ENCODE results near the gene ELP2. TPM values are rescaled to one million over a fixed set of nuclear protein-coding genes. Genes with fewer than 3 reads are reported as not detected.

ELP2 gene
- total RNA-seq, 1 donor from 2014 or later: 89.9 TPM

- H3K4me3 Mint-ChIP-seq (ENCODE audit: unreplicated experiment): no peak overlapping the region
Measured at GRCh38 chr18:36132756-36133155, 3.1 kb downstream of the ELP2 start.

GRCh38 chr18:36135264-36135663, 5.6 kb downstream of the ELP2 start:
- H3K27ac Mint-ChIP-seq (ENCODE audit: unreplicated experiment): no peak overlapping the region
- no peak overlapping the region for H3K4me3 Mint-ChIP-seq (ENCODE audit: unreplicated experiment)
- no peak for TF ChIP-seq CTCF (IDR thresholded peaks at IDR 0.05)
- no peak for DNase-seq (ENCODE audit: extremely low spot score, unreplicated experiment)
- peaks cover 24% of the 10 kb centered on the region for H3K4me1 Mint-ChIP-seq (ENCODE audit: unreplicated experiment)
- peaks cover 30% of the 10 kb centered on the region for H3K36me3 Mint-ChIP-seq (ENCODE audit: unreplicated experiment)
- no peaks in the 10 kb centered on the region for H3K9me3 Mint-ChIP-seq (ENCODE audit: unreplicated experiment)
- H3K27me3 Mint-ChIP-seq (ENCODE audit: unreplicated experiment): no peaks in the 10 kb centered on the region

More at GRCh38 chr18:36132756-36133155, 3.1 kb downstream of the ELP2 start:
- no peak overlapping the region for H3K27ac Mint-ChIP-seq (ENCODE audit: unreplicated experiment)
- no peak for TF ChIP-seq CTCF (IDR thresholded peaks at IDR 0.05)
- no peaks in the 10 kb centered on the region for H3K27me3 Mint-ChIP-seq (ENCODE audit: unreplicated experiment)
- H3K36me3 Mint-ChIP-seq (ENCODE audit: unreplicated experiment): peaks cover 14% of the 10 kb centered on the region
- H3K4me1 Mint-ChIP-seq (ENCODE audit: unreplicated experiment): peaks cover 31% of the 10 kb centered on the region
- H3K9me3 Mint-ChIP-seq (ENCODE audit: unreplicated experiment): no peaks in the 10 kb centered on the region
- DNase-seq (ENCODE audit: extremely low spot score, unreplicated experiment): no peak

- no peak for TF ChIP-seq CTCF (IDR thresholded peaks at IDR 0.05)
- no peak for DNase-seq (ENCODE audit: extremely low spot score, unreplicated experiment)
- peaks cover 58% of the 10 kb centered on the region for H3K36me3 Mint-ChIP-seq (ENCODE audit: unreplicated experiment)
- no peaks in the 10 kb centered on the region for H3K4me1 Mint-ChIP-seq (ENCODE audit: unreplicated experiment)
- H3K4me3 Mint-ChIP-seq (ENCODE audit: unreplicated experiment): no peak overlapping the region
- no peaks in the 10 kb centered on the region for H3K27me3 Mint-ChIP-seq (ENCODE audit: unreplicated experiment)
- no peaks in the 10 kb centered on the region for H3K9me3 Mint-ChIP-seq (ENCODE audit: unreplicated experiment)
- H3K27ac Mint-ChIP-seq (ENCODE audit: unreplicated experiment): no peak overlapping the region
Measured at GRCh38 chr18:36139245-36139644, 9.5 kb downstream of the ELP2 start.

GRCh38 chr18:36141576-36141975, 11.9 kb downstream of the ELP2 start:
- H3K36me3 Mint-ChIP-seq (ENCODE audit: unreplicated experiment): peaks cover 68% of the 10 kb centered on the region
- H3K27ac Mint-ChIP-seq (ENCODE audit: unreplicated experiment): no peak overlapping the region
- no peaks in the 10 kb centered on the region for H3K27me3 Mint-ChIP-seq (ENCODE audit: unreplicated experiment)
- TF ChIP-seq CTCF (IDR thresholded peaks at IDR 0.05): no peak
- DNase-seq (ENCODE audit: extremely low spot score, unreplicated experiment): no peak
- no peak overlapping the region for H3K4me3 Mint-ChIP-seq (ENCODE audit: unreplicated experiment)
- no peaks in the 10 kb centered on the region for H3K4me1 Mint-ChIP-seq (ENCODE audit: unreplicated experiment)
- no peaks in the 10 kb centered on the region for H3K9me3 Mint-ChIP-seq (ENCODE audit: unreplicated experiment)

- TF ChIP-seq CTCF (IDR thresholded peaks at IDR 0.05): no peak
- Mint-ChIP-seq H3K27me3 (ENCODE audit: unreplicated experiment) (no peaks in the 10 kb centered on the region), H3K27ac (ENCODE audit: unreplicated experiment) (no peak overlapping the region), H3K4me1 (ENCODE audit: unreplicated experiment) (no peaks in the 10 kb centered on the region), H3K36me3 (ENCODE audit: unreplicated experiment) (peaks cover 66% of the 10 kb centered on the region), H3K9me3 (ENCODE audit: unreplicated experiment) (no peaks in the 10 kb centered on the region), H3K4me3 (ENCODE audit: unreplicated experiment) (no peak overlapping the region)
- DNase-seq (ENCODE audit: extremely low spot score, unreplicated experiment): no peak
Measured at GRCh38 chr18:36142751-36143150, 13.1 kb downstream of the ELP2 start.
